Endothelial cell of umbilical vein (primary cell): Measurements from ENCODE around the gene ZNF618.

Experiments used
- EZH2 ChIP-seq: IDR thresholded peaks from 2 replicates; pipeline ENCODE4 v1.6.1; 2012; ENCODE audit warnings: borderline replicate concordance, low read depth, mild to moderate bottlenecking, moderate library complexity, low read length, inconsistent platforms; ENCODE audit not compliant: severe bottlenecking
- FOS ChIP-seq: IDR thresholded peaks from 2 replicates; pipeline ENCODE4 v1.6.1; 2011; ENCODE audit warnings: mild to moderate bottlenecking, low read length, moderate library complexity, borderline replicate concordance; ENCODE audit not compliant: insufficient read depth
- MYC ChIP-seq: IDR thresholded peaks from one replicate; pipeline ENCODE4 v1.6.1; 2011; ENCODE audit warnings: mild to moderate bottlenecking, low read depth, low read length
- POLR2AphosphoS5 ChIP-seq: IDR thresholded peaks from 2 replicates; pipeline ENCODE4 v1.6.1; 2012; ENCODE audit warnings: low read depth, mild to moderate bottlenecking, control low read depth, low read length, moderate library complexity; ENCODE audit not compliant: insufficient read depth
- TF ChIP-seq, protein P1 (sequence below), 2 donors: IDR thresholded peaks; 1 replicate in 1 of 2; 2 replicates in 1 of 2; pipeline ENCODE4 v1.5.1; 2011; ENCODE audit warnings: low read length in 2 of 2, mild to moderate bottlenecking in 2 of 2, moderate library complexity in 2 of 2, control low read depth in 1 of 2, inconsistent platforms in 1 of 2, low read depth in 1 of 2; ENCODE audit not compliant: insufficient read depth in 1 of 2; ENCODE audit errors: extremely low read depth in 1 of 2
- TF ChIP-seq, protein P2 (sequence below): IDR thresholded peaks from 2 replicates; pipeline ENCODE4 v1.6.1; 2011; ENCODE audit not compliant: insufficient read depth, insufficient read length

DNA sequence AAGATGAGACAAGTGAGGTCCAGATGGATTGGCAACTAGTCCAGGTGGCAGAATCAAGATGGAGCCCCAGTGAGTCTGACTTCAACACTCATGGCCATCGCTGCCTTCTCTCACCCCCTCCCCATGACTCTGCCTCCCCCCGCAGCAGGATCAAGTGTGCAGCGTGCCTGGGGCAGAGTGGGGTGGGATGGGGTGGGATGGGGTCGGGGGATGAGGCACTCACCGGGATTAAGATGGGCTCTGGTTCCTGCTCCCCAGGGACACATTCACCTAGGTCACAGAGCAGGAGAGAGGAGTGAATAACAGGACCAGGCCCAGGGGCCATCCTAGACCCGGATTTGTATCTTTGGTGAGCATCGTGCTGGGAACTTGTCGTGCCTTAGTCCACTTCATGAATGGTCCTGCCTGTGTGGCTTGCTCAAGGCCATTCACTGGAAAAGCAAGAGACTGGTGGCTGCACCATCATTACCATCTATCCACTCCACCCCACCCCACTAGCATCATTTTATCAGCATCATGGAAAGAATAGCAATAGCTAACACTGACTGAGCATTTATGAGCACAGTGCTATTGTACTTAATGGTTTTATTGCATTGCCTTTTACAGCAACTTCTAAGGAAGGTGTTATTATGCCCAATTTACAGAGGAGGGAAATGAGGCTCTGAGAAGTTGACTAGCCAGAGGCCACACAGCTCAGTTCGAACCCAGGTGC, 193.5 kb downstream of the ZNF618 start:
- TF ChIP-seq, protein P1, sequence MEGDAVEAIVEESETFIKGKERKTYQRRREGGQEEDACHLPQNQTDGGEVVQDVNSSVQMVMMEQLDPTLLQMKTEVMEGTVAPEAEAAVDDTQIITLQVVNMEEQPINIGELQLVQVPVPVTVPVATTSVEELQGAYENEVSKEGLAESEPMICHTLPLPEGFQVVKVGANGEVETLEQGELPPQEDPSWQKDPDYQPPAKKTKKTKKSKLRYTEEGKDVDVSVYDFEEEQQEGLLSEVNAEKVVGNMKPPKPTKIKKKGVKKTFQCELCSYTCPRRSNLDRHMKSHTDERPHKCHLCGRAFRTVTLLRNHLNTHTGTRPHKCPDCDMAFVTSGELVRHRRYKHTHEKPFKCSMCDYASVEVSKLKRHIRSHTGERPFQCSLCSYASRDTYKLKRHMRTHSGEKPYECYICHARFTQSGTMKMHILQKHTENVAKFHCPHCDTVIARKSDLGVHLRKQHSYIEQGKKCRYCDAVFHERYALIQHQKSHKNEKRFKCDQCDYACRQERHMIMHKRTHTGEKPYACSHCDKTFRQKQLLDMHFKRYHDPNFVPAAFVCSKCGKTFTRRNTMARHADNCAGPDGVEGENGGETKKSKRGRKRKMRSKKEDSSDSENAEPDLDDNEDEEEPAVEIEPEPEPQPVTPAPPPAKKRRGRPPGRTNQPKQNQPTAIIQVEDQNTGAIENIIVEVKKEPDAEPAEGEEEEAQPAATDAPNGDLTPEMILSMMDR (IDR thresholded peaks at IDR 0.05; ENCODE audit: extremely low read depth in 1 of 2, insufficient read depth in 1 of 2, low read depth in 1 of 2, low read length in 2 of 2) = no peak
- TF ChIP-seq, protein P2, sequence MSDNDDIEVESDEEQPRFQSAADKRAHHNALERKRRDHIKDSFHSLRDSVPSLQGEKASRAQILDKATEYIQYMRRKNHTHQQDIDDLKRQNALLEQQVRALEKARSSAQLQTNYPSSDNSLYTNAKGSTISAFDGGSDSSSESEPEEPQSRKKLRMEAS = no peak
- TF ChIP-seq POLR2AphosphoS5 (no peak), EZH2 (no peak), FOS (no peak), MYC (no peak)
